RWPE2 (cell line): ENCODE results near the gene STX19.
"Not testable (repeated sequence)": the region's sequence is repeated elsewhere in the genome, so short reads cannot be mapped to it uniquely, and the experiment has no call there.

Experiments used
- ATAC-seq: fragments of 200-7000 bp; cut with Tn5 transposase; 3 replicates; pipeline ENCODE4 v1.9.1; 2021; ENCODE audit warnings: low read depth
- DNase-seq: peaks from one replicate; pipeline ENCODE4 v3.0.0-alpha.2; 2020; ENCODE audit warnings: low spot score
- H3K27ac ChIP-seq: fragments of 450-650 bp; 2 replicates; pipeline ENCODE4 v1.5.1; 2017; ENCODE audit warnings: mild to moderate bottlenecking; ENCODE audit not compliant: poor library complexity, severe bottlenecking
- H3K27me3 ChIP-seq: fragments of 250-450 bp; sonication (Bioruptor Pico); 2 replicates; pipeline ENCODE4 v1.5.1; 2021; ENCODE audit warnings: mild to moderate bottlenecking, moderate library complexity; ENCODE audit not compliant: insufficient read depth, poor library complexity, severe bottlenecking
- H3K36me3 ChIP-seq: fragments of 250-450 bp; sonication (Bioruptor Pico); 2 replicates; pipeline ENCODE4 v1.5.1; 2020; ENCODE audit warnings: low read depth, mild to moderate bottlenecking, moderate library complexity
- H3K4me1 ChIP-seq: fragments of 250-450 bp; sonication (Bioruptor Pico); 2 replicates; pipeline ENCODE4 v1.5.1; 2021; ENCODE audit warnings: mild to moderate bottlenecking, moderate library complexity; ENCODE audit not compliant: insufficient read depth, poor library complexity, severe bottlenecking
- H3K4me3 ChIP-seq: fragments of 250-450 bp; sonication (Bioruptor Pico); 2 replicates; pipeline ENCODE4 v1.5.1; 2021; ENCODE audit warnings: mild to moderate bottlenecking, moderate library complexity; ENCODE audit not compliant: severe bottlenecking
- H3K9me3 ChIP-seq: fragments of 250-450 bp; sonication (Bioruptor Pico); 2 replicates; pipeline ENCODE4 v1.5.1; 2021; ENCODE audit warnings: mild to moderate bottlenecking, moderate library complexity; ENCODE audit not compliant: severe bottlenecking
- CTCF ChIP-seq: fragments of 450-650 bp; IDR thresholded peaks from one replicate; pipeline ENCODE4 v1.5.1; 2017; ENCODE audit warnings: mild to moderate bottlenecking, moderate library complexity; ENCODE audit not compliant: poor library complexity, severe bottlenecking

Gene STX19

GRCh38 chr3:94050546-94050945, 22.1 kb upstream of the STX19 start:
- H3K4me1 ChIP-seq: no peaks in the 10 kb centered on the region
- ATAC-seq (no peak), DNase-seq (no peak)
- H3K36me3 ChIP-seq: peaks cover 16% of the 10 kb centered on the region
- no peaks in the 10 kb centered on the region for H3K9me3 ChIP-seq
- no peaks in the 10 kb centered on the region for H3K27me3 ChIP-seq
- H3K4me3 ChIP-seq: no peak overlapping the region
- no peak overlapping the region for H3K27ac ChIP-seq
- no peak for TF ChIP-seq CTCF

GRCh38 chr3:94049267-94049666, 20.9 kb upstream of the STX19 start:
- TF ChIP-seq CTCF: no peak
- H3K4me3 ChIP-seq: no peak overlapping the region
- H3K27ac ChIP-seq: no peak overlapping the region
- DNase-seq (no peak), ATAC-seq (no peak)
- H3K4me1 ChIP-seq: no peaks in the 10 kb centered on the region
- H3K9me3 ChIP-seq: no peaks in the 10 kb centered on the region
- H3K27me3 ChIP-seq: no peaks in the 10 kb centered on the region
- H3K36me3 ChIP-seq: peaks cover 12% of the 10 kb centered on the region; the same call in 1 of the 2 replicates

GRCh38 chr3:94046533-94046932, 18.1 kb upstream of the STX19 start:
- H3K27ac ChIP-seq: no peak overlapping the region
- no peaks in the 10 kb centered on the region for H3K9me3 ChIP-seq
- no peak overlapping the region for H3K4me3 ChIP-seq
- H3K4me1 ChIP-seq: no peaks in the 10 kb centered on the region
- ATAC-seq (no peak), DNase-seq (no peak)
- no peaks in the 10 kb centered on the region for H3K27me3 ChIP-seq
- 0 out of 2 replicates have a peak, but pooled peaks cover 14% of the 10 kb centered on the region for H3K36me3 ChIP-seq
- TF ChIP-seq CTCF: no peak

- not testable (repeated sequence) for ATAC-seq, H3K4me1 ChIP-seq, H3K27me3 ChIP-seq, H3K9me3 ChIP-seq, H3K27ac ChIP-seq, H3K4me3 ChIP-seq, DNase-seq
- H3K36me3 ChIP-seq: peaks cover 15% of the 10 kb centered on the region; the same call in 1 of the 2 replicates
Measured at GRCh38 chr3:94044100-94044936, 15.9 kb upstream of the STX19 start.

GRCh38 chr3:94043285-94043684, 14.9 kb upstream of the STX19 start:
- no peak overlapping the region for H3K27ac ChIP-seq
- no peak for TF ChIP-seq CTCF
- no peaks in the 10 kb centered on the region for H3K9me3 ChIP-seq
- H3K36me3 ChIP-seq: peaks cover 15% of the 10 kb centered on the region; the same call in 1 of the 2 replicates
- no peaks in the 10 kb centered on the region for H3K4me1 ChIP-seq
- no peak overlapping the region for H3K4me3 ChIP-seq
- no peaks in the 10 kb centered on the region for H3K27me3 ChIP-seq
- DNase-seq (no peak), ATAC-seq (no peak)
